ENCODE measurements around the gene BEND3.

The BEND3 gene

DNA sequence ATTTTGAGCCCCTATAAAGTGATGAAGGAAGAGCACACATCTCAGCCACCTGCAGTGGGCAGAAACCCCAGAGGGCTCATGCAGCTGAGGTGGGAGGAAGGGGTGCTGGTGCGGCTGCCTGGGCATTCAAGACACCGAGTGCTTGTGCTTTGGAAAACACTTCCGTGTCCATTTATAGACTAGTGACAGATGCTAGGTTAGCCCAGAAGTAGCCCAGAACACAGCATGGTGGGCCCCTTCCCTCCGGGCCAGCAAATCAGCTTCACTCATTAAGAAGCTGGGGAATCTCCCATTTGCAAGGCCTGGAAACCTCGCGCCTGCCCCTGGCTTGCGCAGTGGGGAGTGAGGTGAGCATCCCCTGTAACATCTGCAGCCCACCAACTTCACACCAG is 12.9 kb downstream of the BEND3 start:
- Histone ChIP-seq H3K79me2 (ENCODE audit: insufficient read depth, low read length) (peaks cover 5% of the 10 kb centered on the region; the same call in 1 of the 2 replicates), H3K4me1 (ENCODE audit: insufficient read depth, low read length, poor library complexity, severe bottlenecking) (no peaks in the 10 kb centered on the region), H3F3A (ENCODE audit: low read depth) (no peaks in the 10 kb centered on the region), H4K20me1 (ENCODE audit: insufficient read depth, low read length, poor library complexity, severe bottlenecking) (no peaks in the 10 kb centered on the region), H2AFZ (ENCODE audit: low read length) (no peak overlapping the region), H3K4me3 (ENCODE audit: low read length, poor library complexity, severe bottlenecking) (no peak overlapping the region), H3K36me3 (ENCODE audit: insufficient read depth, low read length) (peaks cover 11% of the 10 kb centered on the region; the same call in 1 of the 2 replicates), H3K27me3 (ENCODE audit: insufficient read depth, low read length, poor library complexity, severe bottlenecking) (no peaks in the 10 kb centered on the region), H3K4me2 (ENCODE audit: low read depth, low read length, poor library complexity, severe bottlenecking) (no peak overlapping the region), H3K9me2 (replicated peaks; ENCODE audit: low read depth, low read length) (no peaks in the 10 kb centered on the region), H3K9me3 (ENCODE audit: insufficient read depth, low read depth, low read length) (no peaks in the 10 kb centered on the region), H3K9ac (ENCODE audit: low read depth, low read length, poor library complexity, severe bottlenecking) (no peak overlapping the region)
- TF ChIP-seq, protein P1, sequence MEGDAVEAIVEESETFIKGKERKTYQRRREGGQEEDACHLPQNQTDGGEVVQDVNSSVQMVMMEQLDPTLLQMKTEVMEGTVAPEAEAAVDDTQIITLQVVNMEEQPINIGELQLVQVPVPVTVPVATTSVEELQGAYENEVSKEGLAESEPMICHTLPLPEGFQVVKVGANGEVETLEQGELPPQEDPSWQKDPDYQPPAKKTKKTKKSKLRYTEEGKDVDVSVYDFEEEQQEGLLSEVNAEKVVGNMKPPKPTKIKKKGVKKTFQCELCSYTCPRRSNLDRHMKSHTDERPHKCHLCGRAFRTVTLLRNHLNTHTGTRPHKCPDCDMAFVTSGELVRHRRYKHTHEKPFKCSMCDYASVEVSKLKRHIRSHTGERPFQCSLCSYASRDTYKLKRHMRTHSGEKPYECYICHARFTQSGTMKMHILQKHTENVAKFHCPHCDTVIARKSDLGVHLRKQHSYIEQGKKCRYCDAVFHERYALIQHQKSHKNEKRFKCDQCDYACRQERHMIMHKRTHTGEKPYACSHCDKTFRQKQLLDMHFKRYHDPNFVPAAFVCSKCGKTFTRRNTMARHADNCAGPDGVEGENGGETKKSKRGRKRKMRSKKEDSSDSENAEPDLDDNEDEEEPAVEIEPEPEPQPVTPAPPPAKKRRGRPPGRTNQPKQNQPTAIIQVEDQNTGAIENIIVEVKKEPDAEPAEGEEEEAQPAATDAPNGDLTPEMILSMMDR (conservative IDR thresholded peaks at IDR 0.05; ENCODE audit: low read length): no peak
- no peak for TF ChIP-seq EZH2phosphoT487 (IDR thresholded peaks at IDR 0.05; ENCODE audit: borderline replicate concordance)

DNA sequence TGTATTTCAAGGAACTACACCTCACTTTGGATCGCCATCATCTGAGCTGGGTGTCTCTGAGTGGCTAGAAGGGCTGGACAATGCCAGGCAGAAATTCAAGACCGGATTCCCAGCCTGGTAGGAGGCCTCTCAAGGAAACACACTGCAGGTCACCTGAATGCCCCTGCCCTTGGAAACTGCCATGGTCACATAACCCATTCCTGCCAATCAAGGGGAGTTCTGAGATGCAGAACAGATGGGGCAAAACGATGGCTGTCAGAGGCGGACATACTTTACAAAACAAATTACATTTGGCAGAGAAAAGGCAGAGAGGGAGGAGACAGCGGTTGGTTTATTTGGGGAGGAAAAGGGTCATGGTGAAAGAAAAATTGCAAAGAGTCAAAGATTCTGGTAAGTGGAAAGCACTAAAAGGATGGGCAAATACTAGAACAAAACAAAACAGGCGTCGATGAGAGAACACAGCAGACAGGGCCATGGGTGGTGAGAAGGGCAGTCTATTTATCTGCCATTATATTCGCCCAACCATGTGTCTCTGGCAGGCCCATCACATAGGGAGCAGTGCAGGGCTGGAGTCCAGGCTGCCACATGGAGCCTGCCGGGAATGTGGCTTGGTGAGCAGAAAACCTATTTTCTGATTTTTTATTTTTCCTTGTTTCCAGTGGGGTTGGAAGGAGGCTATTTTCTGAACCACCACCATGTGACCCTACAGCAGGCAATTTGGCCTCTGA is 13.5 kb downstream of the BEND3 start:
- Histone ChIP-seq H3K27me3 (ENCODE audit: insufficient read depth, low read length, poor library complexity, severe bottlenecking) (no peaks in the 10 kb centered on the region), H3K79me2 (ENCODE audit: insufficient read depth, low read length) (peaks cover 5% of the 10 kb centered on the region; the same call in 1 of the 2 replicates), H3K9ac (ENCODE audit: low read depth, low read length, poor library complexity, severe bottlenecking) (no peak overlapping the region), H3K36me3 (ENCODE audit: insufficient read depth, low read length) (peaks cover 11% of the 10 kb centered on the region; the same call in 1 of the 2 replicates), H3K4me3 (ENCODE audit: low read length, poor library complexity, severe bottlenecking) (no peak overlapping the region), H3K4me1 (ENCODE audit: insufficient read depth, low read length, poor library complexity, severe bottlenecking) (no peaks in the 10 kb centered on the region), H3K4me2 (ENCODE audit: low read depth, low read length, poor library complexity, severe bottlenecking) (no peak overlapping the region), H3K9me2 (replicated peaks; ENCODE audit: low read depth, low read length) (no peaks in the 10 kb centered on the region), H4K20me1 (ENCODE audit: insufficient read depth, low read length, poor library complexity, severe bottlenecking) (no peaks in the 10 kb centered on the region), H3K9me3 (ENCODE audit: insufficient read depth, low read depth, low read length) (no peaks in the 10 kb centered on the region), H3F3A (ENCODE audit: low read depth) (no peaks in the 10 kb centered on the region), H2AFZ (ENCODE audit: low read length) (no peak overlapping the region)
- TF ChIP-seq, protein P1 (conservative IDR thresholded peaks at IDR 0.05; ENCODE audit: low read length): no peak
- TF ChIP-seq EZH2phosphoT487 (IDR thresholded peaks at IDR 0.05; ENCODE audit: borderline replicate concordance): no peak

DNA sequence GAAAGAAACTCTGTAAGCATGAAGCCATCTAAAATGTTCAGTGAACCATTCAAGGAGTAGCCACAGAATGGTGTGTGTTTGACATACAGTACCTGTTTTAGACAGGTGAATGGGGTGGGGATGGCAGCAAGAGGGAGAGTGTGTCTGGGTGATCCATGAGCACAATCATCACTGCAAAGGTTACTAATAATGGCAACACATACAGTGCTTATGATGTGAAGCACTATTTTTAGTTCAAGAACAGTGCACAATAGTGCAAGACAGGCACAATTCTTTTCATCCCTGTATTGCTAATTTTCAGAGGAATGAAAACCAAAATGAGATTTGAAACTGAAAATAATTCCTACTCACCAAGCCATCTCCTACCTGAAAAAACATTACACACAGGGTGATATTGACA is 14.1 kb downstream of the BEND3 start:
- no peaks in the 10 kb centered on the region for H3F3A ChIP-seq (ENCODE audit: low read depth)
- no peaks in the 10 kb centered on the region for H3K4me1 ChIP-seq (ENCODE audit: insufficient read depth, low read length, poor library complexity, severe bottlenecking)
- no peaks in the 10 kb centered on the region for H3K9me2 ChIP-seq (replicated peaks; ENCODE audit: low read depth, low read length)
- H4K20me1 ChIP-seq (ENCODE audit: insufficient read depth, low read length, poor library complexity, severe bottlenecking): no peaks in the 10 kb centered on the region
- no peak overlapping the region for H3K4me2 ChIP-seq (ENCODE audit: low read depth, low read length, poor library complexity, severe bottlenecking)
- peaks cover 5% of the 10 kb centered on the region; the same call in 1 of the 2 replicates for H3K79me2 ChIP-seq (ENCODE audit: insufficient read depth, low read length)
- TF ChIP-seq EZH2phosphoT487 (IDR thresholded peaks at IDR 0.05; ENCODE audit: borderline replicate concordance): no peak
- TF ChIP-seq, protein P1 (conservative IDR thresholded peaks at IDR 0.05; ENCODE audit: low read length): no peak
- no peak overlapping the region for H3K9ac ChIP-seq (ENCODE audit: low read depth, low read length, poor library complexity, severe bottlenecking)
- no peak overlapping the region for H3K4me3 ChIP-seq (ENCODE audit: low read length, poor library complexity, severe bottlenecking)
- no peaks in the 10 kb centered on the region for H3K27me3 ChIP-seq (ENCODE audit: insufficient read depth, low read length, poor library complexity, severe bottlenecking)
- H3K36me3 ChIP-seq (ENCODE audit: insufficient read depth, low read length): peaks cover 16% of the 10 kb centered on the region; the same call in 1 of the 2 replicates
- H2AFZ ChIP-seq (ENCODE audit: low read length): no peak overlapping the region
- no peaks in the 10 kb centered on the region for H3K9me3 ChIP-seq (ENCODE audit: insufficient read depth, low read depth, low read length)

Measured in Loucy (cell line).